Measurements from ENCODE around the gene CELF2. TPM values are rescaled to one million over a fixed set of nuclear protein-coding genes. Genes with fewer than 3 reads are reported as not detected.

Gene CELF2
- total and polyA plus RNA-seq, 2 donors from 2014 or later = 1.7 to 39.2 TPM

DNA sequence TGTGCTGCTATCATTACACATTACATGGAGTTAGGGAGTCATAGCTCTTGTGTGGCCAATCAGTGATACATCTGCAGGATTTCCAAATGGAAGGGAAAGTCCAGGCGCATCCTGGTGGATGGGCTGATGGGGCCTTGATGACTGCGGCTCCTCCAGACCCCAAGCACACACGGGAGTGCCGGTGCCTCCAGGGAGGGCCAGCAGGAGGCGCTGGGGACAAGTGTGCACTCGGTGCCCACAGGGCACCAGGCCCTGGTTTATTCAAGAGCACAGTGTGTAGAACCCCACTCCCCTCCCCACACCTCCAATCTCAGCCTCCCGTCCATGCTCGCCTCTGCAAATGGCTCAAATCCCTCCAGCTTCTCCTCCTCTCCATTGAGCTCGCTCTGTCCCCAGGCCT is 349.8 kb downstream of the CELF2 start:
- intact Hi-C loops (cut with DNase I) = no loop called here
- H3K9ac ChIP-seq (ENCODE audit: low read length in 3 of 3) = no peak overlapping the region
- no peaks in the 10 kb centered on the region for H3K36me3 ChIP-seq (ENCODE audit: control insufficient read depth in 2 of 3, insufficient read depth in 3 of 3, low read length in 3 of 3)
- H3K27ac ChIP-seq (ENCODE audit: low read depth in 2 of 2, low read length in 2 of 2) = no peak overlapping the region
- H3K27me3 ChIP-seq (ENCODE audit: control insufficient read depth, insufficient read depth, low read length) = no peaks in the 10 kb centered on the region
- H3K4me3 ChIP-seq (ENCODE audit: low read length in 3 of 3) = no peak overlapping the region
- TF ChIP-seq, protein P1, sequence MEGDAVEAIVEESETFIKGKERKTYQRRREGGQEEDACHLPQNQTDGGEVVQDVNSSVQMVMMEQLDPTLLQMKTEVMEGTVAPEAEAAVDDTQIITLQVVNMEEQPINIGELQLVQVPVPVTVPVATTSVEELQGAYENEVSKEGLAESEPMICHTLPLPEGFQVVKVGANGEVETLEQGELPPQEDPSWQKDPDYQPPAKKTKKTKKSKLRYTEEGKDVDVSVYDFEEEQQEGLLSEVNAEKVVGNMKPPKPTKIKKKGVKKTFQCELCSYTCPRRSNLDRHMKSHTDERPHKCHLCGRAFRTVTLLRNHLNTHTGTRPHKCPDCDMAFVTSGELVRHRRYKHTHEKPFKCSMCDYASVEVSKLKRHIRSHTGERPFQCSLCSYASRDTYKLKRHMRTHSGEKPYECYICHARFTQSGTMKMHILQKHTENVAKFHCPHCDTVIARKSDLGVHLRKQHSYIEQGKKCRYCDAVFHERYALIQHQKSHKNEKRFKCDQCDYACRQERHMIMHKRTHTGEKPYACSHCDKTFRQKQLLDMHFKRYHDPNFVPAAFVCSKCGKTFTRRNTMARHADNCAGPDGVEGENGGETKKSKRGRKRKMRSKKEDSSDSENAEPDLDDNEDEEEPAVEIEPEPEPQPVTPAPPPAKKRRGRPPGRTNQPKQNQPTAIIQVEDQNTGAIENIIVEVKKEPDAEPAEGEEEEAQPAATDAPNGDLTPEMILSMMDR (IDR thresholded peaks at IDR 0.05; ENCODE audit: borderline replicate concordance, extremely low read depth, insufficient read depth) = no peak
- FAIRE-seq (no peak), DNase-seq (no peak)
- no peaks in the 10 kb centered on the region for H3K4me1 ChIP-seq (ENCODE audit: control insufficient read depth in 2 of 3, insufficient read depth in 2 of 3, low read depth in 1 of 3, low read length in 3 of 3)
- H3K9me3 ChIP-seq (ENCODE audit: control insufficient read depth in 2 of 3, insufficient read depth in 1 of 3, low read length in 3 of 3) = no peaks in the 10 kb centered on the region

DNA sequence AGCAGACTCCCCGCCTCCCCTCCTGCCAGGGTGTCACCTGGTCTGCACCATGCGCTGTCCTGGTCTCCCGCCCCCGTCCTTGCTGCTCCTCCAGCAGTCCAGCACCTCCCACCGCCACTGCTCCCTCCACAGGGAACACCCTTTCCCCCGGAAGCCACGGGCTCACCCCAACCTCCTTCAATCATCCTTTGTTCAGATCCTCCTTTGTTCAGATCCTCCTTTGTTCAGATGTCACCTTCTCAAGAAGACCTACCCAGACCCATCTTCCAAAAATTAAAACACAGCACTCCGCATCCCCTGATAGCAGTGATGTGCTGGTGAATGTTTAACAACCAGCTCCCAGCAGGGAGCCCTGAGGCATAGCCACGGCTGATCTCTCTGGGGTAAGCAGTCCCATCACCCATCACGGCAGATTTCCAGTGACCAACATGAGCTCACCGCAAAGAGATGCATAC is 356.1 kb downstream of the CELF2 start:
- Histone ChIP-seq H3K4me3 (ENCODE audit: low read length in 3 of 3) (no peak overlapping the region), H3K27ac (ENCODE audit: low read depth in 2 of 2, low read length in 2 of 2) (no peak overlapping the region), H3K9ac (ENCODE audit: low read length in 3 of 3) (no peak overlapping the region), H3K36me3 (ENCODE audit: control insufficient read depth in 2 of 3, insufficient read depth in 3 of 3, low read length in 3 of 3) (no peaks in the 10 kb centered on the region), H3K27me3 (ENCODE audit: control insufficient read depth, insufficient read depth, low read length) (no peaks in the 10 kb centered on the region), H3K9me3 (ENCODE audit: control insufficient read depth in 2 of 3, insufficient read depth in 1 of 3, low read length in 3 of 3) (no peaks in the 10 kb centered on the region), H3K4me1 (ENCODE audit: control insufficient read depth in 2 of 3, insufficient read depth in 2 of 3, low read depth in 1 of 3, low read length in 3 of 3) (no peaks in the 10 kb centered on the region)
- DNase-seq (peak in 2 of 5 donors; percentile 35 to 46), FAIRE-seq (no peak)
- TF ChIP-seq, protein P1 (IDR thresholded peaks at IDR 0.05; ENCODE audit: borderline replicate concordance, extremely low read depth, insufficient read depth) = no peak
- intact Hi-C loops (cut with DNase I) = no loop called here

DNA sequence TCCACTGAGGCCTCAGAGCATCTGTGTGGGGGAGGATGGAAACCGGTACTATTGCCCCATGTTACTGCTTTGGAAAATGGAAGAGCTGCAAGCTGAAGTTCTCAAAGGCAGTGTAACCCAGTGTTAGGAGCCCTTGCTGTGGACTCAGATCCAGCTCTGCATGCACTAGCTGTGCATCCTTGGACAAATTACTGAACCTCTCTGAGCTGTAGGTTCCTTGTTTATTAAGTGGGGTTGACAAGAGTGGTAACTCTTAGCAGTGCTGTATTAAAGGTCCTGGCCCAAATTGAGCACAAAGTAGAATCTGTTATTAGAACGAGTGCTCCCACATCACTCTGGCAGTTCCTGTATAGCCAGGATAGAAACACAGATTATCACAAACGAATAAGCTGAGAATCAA is 359.6 kb downstream of the CELF2 start:
- Histone ChIP-seq H3K27ac (ENCODE audit: low read depth in 2 of 2, low read length in 2 of 2) (no peak overlapping the region), H3K4me1 (ENCODE audit: control insufficient read depth in 2 of 3, insufficient read depth in 2 of 3, low read depth in 1 of 3, low read length in 3 of 3) (no peaks in the 10 kb centered on the region), H3K9ac (ENCODE audit: low read length in 3 of 3) (no peak overlapping the region), H3K9me3 (ENCODE audit: control insufficient read depth in 2 of 3, insufficient read depth in 1 of 3, low read length in 3 of 3) (no peaks in the 10 kb centered on the region), H3K27me3 (ENCODE audit: control insufficient read depth, insufficient read depth, low read length) (no peaks in the 10 kb centered on the region), H3K4me3 (ENCODE audit: low read length in 3 of 3) (no peak overlapping the region), H3K36me3 (ENCODE audit: control insufficient read depth in 2 of 3, insufficient read depth in 3 of 3, low read length in 3 of 3) (no peaks in the 10 kb centered on the region)
- FAIRE-seq (no peak), DNase-seq (no peak)
- intact Hi-C loops (cut with DNase I) = no loop called here
- TF ChIP-seq, protein P1 (IDR thresholded peaks at IDR 0.05; ENCODE audit: borderline replicate concordance, extremely low read depth, insufficient read depth) = no peak

DNA sequence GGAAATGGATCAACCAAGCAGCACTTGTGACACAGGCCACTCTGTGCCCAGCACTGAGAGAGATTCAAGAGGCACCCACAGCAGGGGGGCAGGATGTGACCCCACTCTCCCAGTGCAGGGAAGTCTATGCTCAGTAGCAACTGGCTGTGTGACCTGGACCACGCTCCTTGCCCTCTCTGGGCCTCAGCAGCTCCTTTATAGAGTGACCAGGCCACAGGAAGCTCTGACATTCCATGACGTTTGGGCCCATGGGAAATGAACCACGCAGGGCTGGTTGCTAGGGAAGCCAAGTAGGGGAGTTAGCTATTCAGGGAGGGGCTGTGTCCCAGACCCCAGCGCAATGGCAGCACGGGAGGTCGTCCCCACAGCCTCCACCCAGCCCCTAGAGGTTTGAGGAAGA is 361.2 kb downstream of the CELF2 start:
- TF ChIP-seq, protein P1 (IDR thresholded peaks at IDR 0.05; ENCODE audit: borderline replicate concordance, extremely low read depth, insufficient read depth) = no peak
- DNase-seq = no peak
- H3K27me3 ChIP-seq (ENCODE audit: control insufficient read depth, insufficient read depth, low read length) = no peaks in the 10 kb centered on the region
- H3K36me3 ChIP-seq (ENCODE audit: control insufficient read depth in 2 of 3, insufficient read depth in 3 of 3, low read length in 3 of 3) = no peaks in the 10 kb centered on the region
- H3K4me3 ChIP-seq (ENCODE audit: low read length in 3 of 3) = no peak overlapping the region
- intact Hi-C loops (cut with DNase I) = no loop called here
- no peak for FAIRE-seq
- H3K9me3 ChIP-seq (ENCODE audit: control insufficient read depth in 2 of 3, insufficient read depth in 1 of 3, low read length in 3 of 3) = peaks cover 0 to 1% (median 0%) of the 10 kb centered on the region in 3 donors
- no peaks in the 10 kb centered on the region for H3K4me1 ChIP-seq (ENCODE audit: control insufficient read depth in 2 of 3, insufficient read depth in 2 of 3, low read depth in 1 of 3, low read length in 3 of 3)
- H3K9ac ChIP-seq (ENCODE audit: low read length in 3 of 3) = no peak overlapping the region
- no peak overlapping the region for H3K27ac ChIP-seq (ENCODE audit: low read depth in 2 of 2, low read length in 2 of 2)

Data from kidney (tissue), 14 donors.